GM12892 (cell line): ENCODE measurements around the gene PRPS1L1.

Source experiments
- POLR2A ChIP-seq: IDR thresholded peaks from 2 replicates; pipeline ENCODE4 v1.6.1; 2011; ENCODE audit warnings: low read depth, low read length, control low read depth
- POLR2AphosphoS5 ChIP-seq: IDR thresholded peaks from 2 replicates; pipeline ENCODE4 v1.6.1; 2011; ENCODE audit warnings: low read depth, low read length, control low read depth

DNA sequence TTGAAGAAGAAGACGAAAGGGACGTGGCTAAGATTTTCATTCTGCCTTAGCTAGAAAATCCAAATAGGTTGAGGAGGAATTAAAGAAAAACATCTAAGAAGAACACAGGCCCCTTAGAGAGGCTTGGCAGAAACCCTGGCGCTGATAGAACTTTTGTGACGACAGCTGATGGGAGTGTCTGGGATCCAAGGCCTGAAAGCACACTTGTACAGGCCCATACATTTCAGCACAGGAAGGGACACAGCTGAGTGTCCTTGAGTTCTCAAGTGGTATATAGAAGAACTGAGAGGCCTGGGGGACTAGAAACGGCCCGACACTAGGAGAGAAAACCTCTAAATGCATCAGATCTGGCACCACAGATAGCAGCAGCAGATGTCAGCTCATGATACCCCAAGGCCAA lies 39.5 kb downstream of the PRPS1L1 start:
- TF ChIP-seq POLR2A (no peak), POLR2AphosphoS5 (no peak)
